Neural cell (in vitro differentiated cells): ENCODE results near the gene CCDC159. TPM values are rescaled to one million over a fixed set of nuclear protein-coding genes. Genes with fewer than 3 reads are reported as not detected.

ENCODE experiments used
- H2AFZ ChIP-seq: fragments of 200-600, 300-800 bp; sonication (generic), shearing (Covaris generic); 2 replicates; pipeline ENCODE4 v1.6.0; 2014; ENCODE audit warnings: low read depth, mild to moderate bottlenecking, antibody characterized with exemption, low read length, moderate library complexity
- H3F3A ChIP-seq: fragments of 200-600 bp; shearing (Covaris generic); 2 replicates; pipeline ENCODE4 v1.6.1; 2016; ENCODE audit warnings: mild to moderate bottlenecking, moderate library complexity, mixed read lengths, antibody characterized with exemption, low read length; ENCODE audit not compliant: insufficient read depth, poor library complexity, severe bottlenecking
- H3K27ac ChIP-seq: fragments of 200-600, 300-800 bp; sonication (generic), shearing (Covaris generic); 2 replicates; pipeline ENCODE4 v1.5.1; 2014; ENCODE audit warnings: mild to moderate bottlenecking, low read length, moderate library complexity
- H3K27me3 ChIP-seq: fragments of 300-800, 200-600 bp; sonication (generic), shearing (Covaris generic); 2 replicates; pipeline ENCODE4 v1.6.0; 2014; ENCODE audit warnings: mild to moderate bottlenecking, low read depth, low read length, moderate library complexity; ENCODE audit not compliant: insufficient read depth
- H3K36me3 ChIP-seq: fragments of 300-800, 200-600 bp; sonication (generic), shearing (Covaris generic); 2 replicates; pipeline ENCODE4 v1.5.1; 2014; ENCODE audit warnings: mild to moderate bottlenecking, antibody characterized with exemption, low read length, moderate library complexity; ENCODE audit not compliant: insufficient read depth
- H3K4me2 ChIP-seq: fragments of 300-800, 200-600 bp; sonication (generic), shearing (Covaris generic); 2 replicates; pipeline ENCODE4 v1.6.0; 2014; ENCODE audit warnings: mild to moderate bottlenecking, low read length
- H3K4me3 ChIP-seq: fragments of 300-800, 200-600 bp; sonication (generic), shearing (Covaris generic); 2 replicates; pipeline ENCODE4 v1.5.1; 2014; ENCODE audit warnings: mild to moderate bottlenecking, low read length, moderate library complexity
- H3K79me2 ChIP-seq: fragments of 200-600 bp; shearing (Covaris generic); replicated peaks from 2 replicates; pipeline ENCODE4 v1.6.0; 2014; ENCODE audit warnings: mild to moderate bottlenecking, low read length, moderate library complexity; ENCODE audit not compliant: insufficient read depth
- H3K9ac ChIP-seq: fragments of 300-800, 200-600 bp; sonication (generic), shearing (Covaris generic); 2 replicates; pipeline ENCODE4 v1.6.1; 2016; ENCODE audit warnings: mild to moderate bottlenecking, low read length, mixed read lengths
- H3K9me2 ChIP-seq: fragments of 200-600 bp; shearing (Covaris generic); 2 replicates; pipeline ENCODE4 v1.6.1; 2016; ENCODE audit warnings: mild to moderate bottlenecking, low read length, mixed read lengths; ENCODE audit not compliant: insufficient read depth
- H3K9me3 ChIP-seq: fragments of 200-600, 300-800 bp; sonication (generic), shearing (Covaris generic); 2 replicates; pipeline ENCODE4 v1.6.1; 2016; ENCODE audit warnings: mild to moderate bottlenecking, mixed run types, low read length, moderate library complexity, mixed read lengths
- H4K20me1 ChIP-seq: fragments of 200-600 bp; shearing (Covaris generic); 2 replicates; pipeline ENCODE4 v1.6.1; 2016; ENCODE audit warnings: mild to moderate bottlenecking, mixed run types; ENCODE audit not compliant: insufficient read depth
- EP300 ChIP-seq: fragments of 450-650 bp; conservative IDR thresholded peaks from 2 replicates; pipeline ENCODE4 v1.6.1; 2014; ENCODE audit warnings: antibody characterized with exemption, mild to moderate bottlenecking, moderate library complexity; ENCODE audit not compliant: poor library complexity, severe bottlenecking
- EZH2 ChIP-seq: fragments of 200-600, 300-800 bp; shearing (Covaris generic), sonication (generic); IDR thresholded peaks from 2 replicates; pipeline ENCODE4 v1.6.1; 2014; ENCODE audit warnings: antibody characterized with exemption, low read length, borderline replicate concordance, mild to moderate bottlenecking; ENCODE audit not compliant: insufficient read depth, poor library complexity, severe bottlenecking
- MXI1 ChIP-seq: fragments of 450-650 bp; conservative IDR thresholded peaks from 2 replicates; pipeline ENCODE4 v1.6.1; 2014; ENCODE audit warnings: antibody characterized with exemption, mild to moderate bottlenecking; ENCODE audit not compliant: poor library complexity, severe bottlenecking
- POLR2AphosphoS5 ChIP-seq: IDR thresholded peaks from 2 replicates; pipeline ENCODE4 v1.6.1; 2012
- RAD21 ChIP-seq: fragments of 450-650 bp; conservative IDR thresholded peaks from 2 replicates; pipeline ENCODE4 v1.6.1; 2014; ENCODE audit warnings: antibody characterized with exemption, mild to moderate bottlenecking, moderate library complexity
- SMC3 ChIP-seq: fragments of 450-650 bp; conservative IDR thresholded peaks from 2 replicates; pipeline ENCODE4 v1.6.1; 2014; ENCODE audit warnings: antibody characterized with exemption, mild to moderate bottlenecking, moderate library complexity; ENCODE audit not compliant: poor library complexity
- TAF1 ChIP-seq: IDR thresholded peaks from 2 replicates; pipeline ENCODE4 v1.6.1; 2012; ENCODE audit warnings: low read depth
- polyA plus RNA-seq: library from polyadenylated mRNA; depleted of rRNA; stranded (reverse); fragments of >200 nt; gene quantifications from 2 replicates; pipeline ENCODE4 v1.2.3, GENCODE V29; 2014
- TF ChIP-seq, protein P1 (sequence below): IDR thresholded peaks from 2 replicates; pipeline ENCODE4 v1.6.1; 2012; ENCODE audit warnings: borderline replicate concordance
- TF ChIP-seq, protein P2 (sequence below): fragments of 450-650 bp; IDR thresholded peaks from 2 replicates; pipeline ENCODE4 v1.5.1; 2014; ENCODE audit warnings: antibody characterized with exemption, mild to moderate bottlenecking, moderate library complexity; ENCODE audit not compliant: poor library complexity, severe bottlenecking

Gene CCDC159
- polyA plus RNA-seq, 1 donor from 2014 or later: 2.4 TPM

DNA sequence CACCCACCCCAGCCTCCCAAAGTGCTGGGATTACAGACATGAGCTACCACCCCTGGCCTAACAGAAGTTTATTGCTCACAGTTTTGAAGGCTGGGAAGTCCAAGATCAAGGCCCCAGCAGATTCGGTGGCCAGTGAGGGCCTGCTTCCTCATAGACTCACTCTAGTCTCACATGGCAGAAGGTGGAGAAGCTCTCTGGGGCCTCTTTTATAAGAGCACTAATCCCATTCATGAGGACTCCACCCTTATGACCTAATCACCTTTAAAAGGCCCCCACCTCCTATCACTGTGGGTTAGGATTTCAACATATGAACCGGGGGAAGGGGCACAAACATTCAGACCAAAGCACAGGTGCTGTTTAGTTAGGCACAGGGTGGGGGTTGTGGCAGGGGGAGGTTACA is 21.2 kb downstream of the CCDC159 start:
- no peak overlapping the region for H2AFZ ChIP-seq
- H3K36me3 ChIP-seq: peaks cover 2% of the 10 kb centered on the region
- no peaks in the 10 kb centered on the region for H3K9me2 ChIP-seq
- H3K9me3 ChIP-seq: no peaks in the 10 kb centered on the region
- H4K20me1 ChIP-seq: no peaks in the 10 kb centered on the region
- no peaks in the 10 kb centered on the region for H3K79me2 ChIP-seq
- H3K27ac ChIP-seq: no peak overlapping the region
- H3K9ac ChIP-seq: no peak overlapping the region
- H3F3A ChIP-seq: no peaks in the 10 kb centered on the region
- no peak overlapping the region for H3K4me2 ChIP-seq
- H3K27me3 ChIP-seq: no peaks in the 10 kb centered on the region
- H3K4me3 ChIP-seq: no peak overlapping the region
- TF ChIP-seq TAF1 (no peak), SMC3 (no peak), RAD21 (no peak), EZH2 (no peak), POLR2AphosphoS5 (no peak), MXI1 (no peak), EP300 (no peak)
- TF ChIP-seq, protein P1, sequence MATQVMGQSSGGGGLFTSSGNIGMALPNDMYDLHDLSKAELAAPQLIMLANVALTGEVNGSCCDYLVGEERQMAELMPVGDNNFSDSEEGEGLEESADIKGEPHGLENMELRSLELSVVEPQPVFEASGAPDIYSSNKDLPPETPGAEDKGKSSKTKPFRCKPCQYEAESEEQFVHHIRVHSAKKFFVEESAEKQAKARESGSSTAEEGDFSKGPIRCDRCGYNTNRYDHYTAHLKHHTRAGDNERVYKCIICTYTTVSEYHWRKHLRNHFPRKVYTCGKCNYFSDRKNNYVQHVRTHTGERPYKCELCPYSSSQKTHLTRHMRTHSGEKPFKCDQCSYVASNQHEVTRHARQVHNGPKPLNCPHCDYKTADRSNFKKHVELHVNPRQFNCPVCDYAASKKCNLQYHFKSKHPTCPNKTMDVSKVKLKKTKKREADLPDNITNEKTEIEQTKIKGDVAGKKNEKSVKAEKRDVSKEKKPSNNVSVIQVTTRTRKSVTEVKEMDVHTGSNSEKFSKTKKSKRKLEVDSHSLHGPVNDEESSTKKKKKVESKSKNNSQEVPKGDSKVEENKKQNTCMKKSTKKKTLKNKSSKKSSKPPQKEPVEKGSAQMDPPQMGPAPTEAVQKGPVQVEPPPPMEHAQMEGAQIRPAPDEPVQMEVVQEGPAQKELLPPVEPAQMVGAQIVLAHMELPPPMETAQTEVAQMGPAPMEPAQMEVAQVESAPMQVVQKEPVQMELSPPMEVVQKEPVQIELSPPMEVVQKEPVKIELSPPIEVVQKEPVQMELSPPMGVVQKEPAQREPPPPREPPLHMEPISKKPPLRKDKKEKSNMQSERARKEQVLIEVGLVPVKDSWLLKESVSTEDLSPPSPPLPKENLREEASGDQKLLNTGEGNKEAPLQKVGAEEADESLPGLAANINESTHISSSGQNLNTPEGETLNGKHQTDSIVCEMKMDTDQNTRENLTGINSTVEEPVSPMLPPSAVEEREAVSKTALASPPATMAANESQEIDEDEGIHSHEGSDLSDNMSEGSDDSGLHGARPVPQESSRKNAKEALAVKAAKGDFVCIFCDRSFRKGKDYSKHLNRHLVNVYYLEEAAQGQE: no peak
- TF ChIP-seq, protein P2, sequence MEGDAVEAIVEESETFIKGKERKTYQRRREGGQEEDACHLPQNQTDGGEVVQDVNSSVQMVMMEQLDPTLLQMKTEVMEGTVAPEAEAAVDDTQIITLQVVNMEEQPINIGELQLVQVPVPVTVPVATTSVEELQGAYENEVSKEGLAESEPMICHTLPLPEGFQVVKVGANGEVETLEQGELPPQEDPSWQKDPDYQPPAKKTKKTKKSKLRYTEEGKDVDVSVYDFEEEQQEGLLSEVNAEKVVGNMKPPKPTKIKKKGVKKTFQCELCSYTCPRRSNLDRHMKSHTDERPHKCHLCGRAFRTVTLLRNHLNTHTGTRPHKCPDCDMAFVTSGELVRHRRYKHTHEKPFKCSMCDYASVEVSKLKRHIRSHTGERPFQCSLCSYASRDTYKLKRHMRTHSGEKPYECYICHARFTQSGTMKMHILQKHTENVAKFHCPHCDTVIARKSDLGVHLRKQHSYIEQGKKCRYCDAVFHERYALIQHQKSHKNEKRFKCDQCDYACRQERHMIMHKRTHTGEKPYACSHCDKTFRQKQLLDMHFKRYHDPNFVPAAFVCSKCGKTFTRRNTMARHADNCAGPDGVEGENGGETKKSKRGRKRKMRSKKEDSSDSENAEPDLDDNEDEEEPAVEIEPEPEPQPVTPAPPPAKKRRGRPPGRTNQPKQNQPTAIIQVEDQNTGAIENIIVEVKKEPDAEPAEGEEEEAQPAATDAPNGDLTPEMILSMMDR: no peak

DNA sequence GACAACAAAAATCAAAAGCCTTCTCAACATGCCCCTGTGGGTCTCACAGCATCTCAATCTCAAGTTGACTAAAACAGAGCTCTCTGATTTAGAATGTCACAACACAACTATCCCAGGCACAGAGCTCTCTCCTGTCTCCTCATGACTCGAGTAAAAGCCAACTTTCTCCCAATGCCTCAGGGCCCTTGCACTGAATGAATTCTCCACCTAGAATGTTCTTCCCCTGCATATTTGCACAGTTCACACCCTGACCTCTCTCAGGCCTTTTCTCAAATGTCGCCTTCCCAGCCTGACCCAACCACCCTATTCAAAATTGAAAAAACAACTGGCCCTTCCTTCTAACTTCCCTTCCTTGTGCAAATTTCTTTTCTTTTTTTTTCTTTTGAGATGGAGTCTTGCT is 24.4 kb downstream of the CCDC159 start:
- Histone ChIP-seq H3K36me3 (no peaks in the 10 kb centered on the region), H3K4me2 (no peak overlapping the region), H3K9ac (no peak overlapping the region), H3K4me3 (no peak overlapping the region), H3K27ac (no peak overlapping the region), H3K79me2 (no peaks in the 10 kb centered on the region), H3F3A (peaks cover 9% of the 10 kb centered on the region), H2AFZ (no peak overlapping the region), H4K20me1 (no peaks in the 10 kb centered on the region), H3K9me3 (no peaks in the 10 kb centered on the region), H3K27me3 (no peaks in the 10 kb centered on the region), H3K9me2 (no peaks in the 10 kb centered on the region)
- TF ChIP-seq, protein P1: no peak
- TF ChIP-seq, protein P2: no peak
- TF ChIP-seq EZH2 (no peak), TAF1 (no peak), POLR2AphosphoS5 (no peak), SMC3 (no peak), RAD21 (no peak), EP300 (no peak), MXI1 (no peak)
